Superior temporal gyrus (tissue), 1 donor: ENCODE data around the gene HOXD8.

Experiments used
- DNase-seq: peaks from one replicate; pipeline ENCODE4 v3.0.0-alpha.2; 2016; ENCODE audit errors: extremely low spot score

The HOXD8 gene

GRCh38 chr2:176146645-176147044, 17.1 kb downstream of the HOXD8 start:
- DNase-seq, result no peak

GRCh38 chr2:176147210-176147799, 17.8 kb downstream of the HOXD8 start:
- no peak for DNase-seq

- no peak for DNase-seq
Measured at GRCh38 chr2:176147800-176148496, 18.4 kb downstream of the HOXD8 start.

GRCh38 chr2:176148751-176149421, 19.4 kb downstream of the HOXD8 start:
- no peak for DNase-seq

GRCh38 chr2:176149481-176149938, 20.0 kb downstream of the HOXD8 start:
- no peak for DNase-seq

GRCh38 chr2:176149939-176150583, 20.6 kb downstream of the HOXD8 start:
- no peak for DNase-seq

GRCh38 chr2:176150584-176151441, 21.3 kb downstream of the HOXD8 start:
- DNase-seq, result no peak

GRCh38 chr2:176151442-176152287, 22.2 kb downstream of the HOXD8 start, which contains the start of gene HOXD4:
Gene HOXD4 (plus strand): TSS chr2:176151550. CDS start chr2:176151634, 84 bp downstream.
- no peak for DNase-seq

- DNase-seq, result no peak
Measured at GRCh38 chr2:176152350-176153181, 23.1 kb downstream of the HOXD8 start.

- DNase-seq, result no peak
Measured at GRCh38 chr2:176154576-176155252, 25.2 kb downstream of the HOXD8 start.

GRCh38 chr2:176155356-176156044, 26.0 kb downstream of the HOXD8 start:
- no peak for DNase-seq

- DNase-seq, result no peak
Measured at GRCh38 chr2:176156301-176156806, 26.8 kb downstream of the HOXD8 start.

GRCh38 chr2:176156807-176157498, 27.4 kb downstream of the HOXD8 start, which contains the start of gene HOXD3:
Gene HOXD3 (plus strand): TSS chr2:176157307. CDS start chr2:176169115, 11,808 bp downstream.
- DNase-seq, result no peak

- DNase-seq, result no peak
Measured at GRCh38 chr2:176157499-176158185, 28.1 kb downstream of the HOXD8 start.

- DNase-seq, result no peak
Measured at GRCh38 chr2:176158186-176158591, 28.7 kb downstream of the HOXD8 start.

GRCh38 chr2:176158855-176159662, 29.6 kb downstream of the HOXD8 start:
- no peak for DNase-seq
